IMR-90 (cell line): Measurements from ENCODE around the gene SLC38A8.

Experiments used
- CTCF ChIP-seq: conservative IDR thresholded peaks from 2 replicates; pipeline ENCODE4 v1.5.1; 2012; ENCODE audit warnings: mild to moderate bottlenecking, low read depth, low read length, improper control_type of control experiment
- ELK1 ChIP-seq: fragments of 150-350 bp; IDR thresholded peaks from 2 replicates; pipeline ENCODE4 v1.6.1; 2016; ENCODE audit warnings: low read depth, mild to moderate bottlenecking, low read length, moderate library complexity, borderline replicate concordance
- POLR2A ChIP-seq: IDR thresholded peaks from 2 replicates; pipeline ENCODE4 v1.6.1; 2012; ENCODE audit warnings: mild to moderate bottlenecking, low read depth, low read length
- RAD21 ChIP-seq: IDR thresholded peaks from 2 replicates; pipeline ENCODE4 v1.6.1; 2012; ENCODE audit warnings: low read length, improper control_type of control experiment

GRCh38 chr16:83961591-83961990 is 81.0 kb downstream of the SLC38A8 start:
- TF ChIP-seq RAD21: no peak
- no peak for TF ChIP-seq POLR2A
- no peak for TF ChIP-seq CTCF
- no peak for TF ChIP-seq ELK1
